GM15510 (cell line): Measurements from ENCODE around the gene NDUFAF8.
A peak's percentile ranks its signal among the peaks of the same experiment; 100 is the strongest.

Experiments used
- POLR2A ChIP-seq: IDR thresholded peaks from 3 replicates; pipeline ENCODE4 v1.6.1; 2011; ENCODE audit warnings: borderline replicate concordance; ENCODE audit not compliant: insufficient read length; ENCODE audit errors: extremely low read depth

NDUFAF8 gene

GRCh38 chr17:81208651-81209050, 30.5 kb upstream of the NDUFAF8 start:
- TF ChIP-seq POLR2A = no peak

GRCh38 chr17:81209141-81209540, 30.0 kb upstream of the NDUFAF8 start:
- TF ChIP-seq POLR2A = no peak

- TF ChIP-seq POLR2A = no peak
Observed at GRCh38 chr17:81210466-81210865, 28.7 kb upstream of the NDUFAF8 start.

GRCh38 chr17:81210868-81211267, 28.2 kb upstream of the NDUFAF8 start:
- no peak for TF ChIP-seq POLR2A

- no peak for TF ChIP-seq POLR2A
Observed at GRCh38 chr17:81212365-81212764, 26.8 kb upstream of the NDUFAF8 start.

GRCh38 chr17:81213978-81214377, 25.1 kb upstream of the NDUFAF8 start:
- TF ChIP-seq POLR2A = no peak

GRCh38 chr17:81217491-81217890, 21.6 kb upstream of the NDUFAF8 start:
- TF ChIP-seq POLR2A = no peak

GRCh38 chr17:81218459-81218858, 20.7 kb upstream of the NDUFAF8 start:
- no peak for TF ChIP-seq POLR2A

GRCh38 chr17:81218991-81219390, 20.1 kb upstream of the NDUFAF8 start:
- TF ChIP-seq POLR2A = no peak

GRCh38 chr17:81219476-81220180, 19.5 kb upstream of the NDUFAF8 start:
- TF ChIP-seq POLR2A = no peak

GRCh38 chr17:81221371-81221841, 17.7 kb upstream of the NDUFAF8 start:
- no peak for TF ChIP-seq POLR2A

GRCh38 chr17:81221842-81222619, 17.1 kb upstream of the NDUFAF8 start:
- no peak for TF ChIP-seq POLR2A

- TF ChIP-seq POLR2A = no peak
Observed at GRCh38 chr17:81222620-81222905, 16.6 kb upstream of the NDUFAF8 start.

GRCh38 chr17:81222906-81223761, 16.0 kb upstream of the NDUFAF8 start, which contains the start of gene CEP131:
Gene CEP131 (minus strand): TSS chr17:81222965. CDS start chr17:81220056, 2,909 bp downstream.
- peak; percentile 63 for TF ChIP-seq POLR2A

GRCh38 chr17:81223762-81224130, 15.4 kb upstream of the NDUFAF8 start:
- no peak for TF ChIP-seq POLR2A
